Astrocyte (in vitro differentiated cells and primary cell): ENCODE measurements around the gene MRAP. TPM values are rescaled to one million over a fixed set of nuclear protein-coding genes. Genes with fewer than 3 reads are reported as not detected.
"Not testable (repeated sequence)": the region's sequence is repeated elsewhere in the genome, so short reads cannot be mapped to it uniquely, and the experiment has no call there.

Experiments
- DNase-seq: peaks from one replicate; pipeline ENCODE4 v3.0.0-alpha.2; 2010; ENCODE audit warnings: low read depth
- FAIRE-seq: peaks from 2 replicates; lab custom pipeline; 2011; peaks lifted over from hg19 to GRCh38; lab: Jason Lieb, UNC
- H2AFZ ChIP-seq: 2 replicates; pipeline ENCODE4 v1.6.0; 2012; ENCODE audit warnings: low read depth, low read length, inconsistent platforms
- H3K27ac ChIP-seq: 2 replicates; pipeline ENCODE4 v1.5.1; 2011; ENCODE audit warnings: low read depth, low read length, inconsistent platforms
- H3K27me3 ChIP-seq: 2 replicates; pipeline ENCODE4 v1.6.0; 2011; ENCODE audit warnings: low read length, inconsistent platforms; ENCODE audit not compliant: insufficient read depth
- H3K36me3 ChIP-seq: 2 replicates; pipeline ENCODE4 v1.5.1; 2011; ENCODE audit warnings: low read length, inconsistent platforms; ENCODE audit not compliant: insufficient read depth
- H3K4me1 ChIP-seq: 2 replicates; pipeline ENCODE4 v1.5.1; 2011; ENCODE audit warnings: low read length, inconsistent platforms; ENCODE audit not compliant: insufficient read depth
- H3K4me2 ChIP-seq: 2 replicates; pipeline ENCODE4 v1.6.0; 2012; ENCODE audit warnings: low read length, inconsistent platforms
- H3K4me3 ChIP-seq: 2 replicates; pipeline ENCODE4 v1.5.1; 2011; ENCODE audit warnings: low read depth, mild to moderate bottlenecking, low read length, inconsistent platforms; ENCODE audit not compliant: insufficient read depth
- H3K79me2 ChIP-seq: 2 replicates; pipeline ENCODE4 v1.6.0; 2012; ENCODE audit warnings: mild to moderate bottlenecking, low read length, inconsistent platforms; ENCODE audit not compliant: insufficient read depth
- H3K9ac ChIP-seq: 2 replicates; pipeline ENCODE4 v1.6.0; 2012; ENCODE audit warnings: mild to moderate bottlenecking, low read length, inconsistent platforms
- H3K9me3 ChIP-seq: 2 replicates; pipeline ENCODE4 v1.5.1; 2012; ENCODE audit warnings: low read depth, mild to moderate bottlenecking, low read length, inconsistent platforms; ENCODE audit not compliant: insufficient read depth
- H4K20me1 ChIP-seq: 2 replicates; pipeline ENCODE4 v1.6.0; 2012; ENCODE audit warnings: low read length, inconsistent platforms; ENCODE audit not compliant: insufficient read depth
- H3K27ac Mint-ChIP-seq: one replicate; pipeline ENCODE4 v1.8.0; 2021; ENCODE audit warnings: mild to moderate bottlenecking, mixed read lengths; ENCODE audit not compliant: unreplicated experiment
- H3K27me3 Mint-ChIP-seq: one replicate; pipeline ENCODE4 v1.8.0; 2021; ENCODE audit warnings: low read depth, mixed read lengths; ENCODE audit not compliant: unreplicated experiment
- H3K36me3 Mint-ChIP-seq: one replicate; pipeline ENCODE4 v1.8.0; 2021; ENCODE audit warnings: low read depth, mixed read lengths; ENCODE audit not compliant: unreplicated experiment
- H3K4me1 Mint-ChIP-seq: one replicate; pipeline ENCODE4 v1.8.0; 2021; ENCODE audit warnings: low read depth, mixed read lengths; ENCODE audit not compliant: unreplicated experiment
- H3K4me3 Mint-ChIP-seq: one replicate; pipeline ENCODE4 v1.8.0; 2021; ENCODE audit warnings: mild to moderate bottlenecking, moderate library complexity, mixed read lengths; ENCODE audit not compliant: unreplicated experiment
- H3K9me3 Mint-ChIP-seq: one replicate; pipeline ENCODE4 v1.8.0; 2021; ENCODE audit warnings: mild to moderate bottlenecking, mixed read lengths; ENCODE audit not compliant: unreplicated experiment
- EZH2 ChIP-seq: IDR thresholded peaks from 2 replicates; pipeline ENCODE4 v1.6.1; 2012; ENCODE audit warnings: mild to moderate bottlenecking, low read length, inconsistent platforms; ENCODE audit not compliant: insufficient read depth
- total RNA-seq: library from RNA; stranded (reverse); gene quantifications from 2 replicates; pipeline ENCODE4 v1.2.1, GENCODE V29; 2021
- TF ChIP-seq, protein P1 (sequence below): IDR thresholded peaks from 2 replicates; pipeline ENCODE4 v1.5.1; 2011; ENCODE audit warnings: low read depth, mild to moderate bottlenecking, inconsistent platforms, low read length, moderate library complexity; ENCODE audit not compliant: insufficient read depth

The MRAP gene
- total RNA-seq, 1 donor from 2014 or later: not detected

DNA sequence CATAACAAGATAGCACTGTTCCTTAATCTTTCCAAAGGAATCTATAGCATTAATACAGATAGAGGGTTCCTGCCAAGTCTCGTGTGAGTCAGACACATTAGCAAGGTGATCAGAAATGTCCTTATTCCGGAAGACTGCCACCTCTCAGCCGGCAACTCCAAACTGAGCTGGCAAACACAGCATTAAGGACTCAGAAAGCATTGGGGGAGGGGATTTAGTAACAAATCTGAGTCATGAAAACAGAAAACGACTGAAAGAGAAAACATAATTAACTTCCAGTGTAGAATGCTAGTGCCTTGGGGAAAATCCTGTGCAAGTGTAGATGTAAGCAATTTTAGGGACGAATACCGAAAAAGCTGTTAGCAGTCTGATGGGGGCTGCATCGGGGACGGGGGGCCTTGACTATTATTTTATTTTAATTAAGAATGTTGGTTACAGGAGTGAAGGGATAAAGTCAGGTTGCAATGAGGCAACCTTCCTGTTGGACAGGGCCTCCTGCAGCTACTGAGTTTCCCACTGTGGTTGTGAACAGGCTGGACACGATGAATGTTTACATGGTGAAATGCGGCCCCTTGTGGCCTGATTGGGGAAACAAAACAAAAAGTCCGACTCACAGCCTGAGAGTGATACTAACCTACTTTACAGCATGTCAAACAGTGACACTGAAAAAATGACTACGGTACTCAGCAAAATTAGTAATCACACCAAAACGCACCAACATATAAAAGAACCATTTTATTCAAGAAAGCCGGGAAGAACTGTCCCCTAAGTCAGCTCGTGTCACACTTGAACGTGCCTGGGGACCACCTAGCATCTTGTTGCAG lies 40.5 kb upstream of the MRAP start:
- H3K9me3 ChIP-seq: no peaks in the 10 kb centered on the region
- Mint-ChIP-seq H3K36me3 (no peaks in the 10 kb centered on the region), H3K27ac (no peak overlapping the region), H3K27me3 (peaks cover 1% of the 10 kb centered on the region), H3K4me1 (peaks cover 5% of the 10 kb centered on the region), H3K9me3 (no peaks in the 10 kb centered on the region), H3K4me3 (no peak overlapping the region)
- no peak overlapping the region for H2AFZ ChIP-seq
- no peak overlapping the region for H3K27ac ChIP-seq
- no peaks in the 10 kb centered on the region for H3K36me3 ChIP-seq
- DNase-seq (peak; percentile 61), FAIRE-seq (no peak)
- no peaks in the 10 kb centered on the region for H4K20me1 ChIP-seq
- no peak overlapping the region for H3K9ac ChIP-seq
- TF ChIP-seq, protein P1, sequence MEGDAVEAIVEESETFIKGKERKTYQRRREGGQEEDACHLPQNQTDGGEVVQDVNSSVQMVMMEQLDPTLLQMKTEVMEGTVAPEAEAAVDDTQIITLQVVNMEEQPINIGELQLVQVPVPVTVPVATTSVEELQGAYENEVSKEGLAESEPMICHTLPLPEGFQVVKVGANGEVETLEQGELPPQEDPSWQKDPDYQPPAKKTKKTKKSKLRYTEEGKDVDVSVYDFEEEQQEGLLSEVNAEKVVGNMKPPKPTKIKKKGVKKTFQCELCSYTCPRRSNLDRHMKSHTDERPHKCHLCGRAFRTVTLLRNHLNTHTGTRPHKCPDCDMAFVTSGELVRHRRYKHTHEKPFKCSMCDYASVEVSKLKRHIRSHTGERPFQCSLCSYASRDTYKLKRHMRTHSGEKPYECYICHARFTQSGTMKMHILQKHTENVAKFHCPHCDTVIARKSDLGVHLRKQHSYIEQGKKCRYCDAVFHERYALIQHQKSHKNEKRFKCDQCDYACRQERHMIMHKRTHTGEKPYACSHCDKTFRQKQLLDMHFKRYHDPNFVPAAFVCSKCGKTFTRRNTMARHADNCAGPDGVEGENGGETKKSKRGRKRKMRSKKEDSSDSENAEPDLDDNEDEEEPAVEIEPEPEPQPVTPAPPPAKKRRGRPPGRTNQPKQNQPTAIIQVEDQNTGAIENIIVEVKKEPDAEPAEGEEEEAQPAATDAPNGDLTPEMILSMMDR: peak; percentile 88
- TF ChIP-seq EZH2: no peak
- H3K27me3 ChIP-seq: peaks cover 3% of the 10 kb centered on the region
- no peak overlapping the region for H3K4me3 ChIP-seq
- H3K4me2 ChIP-seq: peak overlapping the region; percentile 35
- peaks cover 25% of the 10 kb centered on the region for H3K4me1 ChIP-seq
- H3K79me2 ChIP-seq: no peaks in the 10 kb centered on the region

DNA sequence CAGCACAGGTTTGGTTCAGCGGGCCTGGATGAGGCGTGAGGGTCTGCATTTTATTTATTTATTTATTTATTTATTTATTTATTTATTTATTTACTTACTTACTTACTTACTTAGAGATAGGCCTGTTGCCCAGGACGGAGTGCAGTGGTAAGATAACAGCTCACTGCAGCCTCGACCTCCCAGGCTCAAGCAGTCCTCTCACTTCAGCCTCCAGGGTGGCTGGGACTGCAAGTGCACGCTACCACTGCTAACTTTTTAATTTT lies 39.9 kb upstream of the MRAP start:
- not testable (repeated sequence) for H3K4me1 Mint-ChIP-seq, H3K9me3 Mint-ChIP-seq, H3K36me3 ChIP-seq, H3K27me3 Mint-ChIP-seq, H3K9ac ChIP-seq, H3K4me3 ChIP-seq, DNase-seq, H3K79me2 ChIP-seq, FAIRE-seq, H3K27ac Mint-ChIP-seq, H3K36me3 Mint-ChIP-seq, H3K4me2 ChIP-seq, H3K9me3 ChIP-seq, H3K4me3 Mint-ChIP-seq, H3K27ac ChIP-seq, H4K20me1 ChIP-seq, H2AFZ ChIP-seq, H3K27me3 ChIP-seq
- H3K4me1 ChIP-seq: peaks cover 21% of the 10 kb centered on the region

DNA sequence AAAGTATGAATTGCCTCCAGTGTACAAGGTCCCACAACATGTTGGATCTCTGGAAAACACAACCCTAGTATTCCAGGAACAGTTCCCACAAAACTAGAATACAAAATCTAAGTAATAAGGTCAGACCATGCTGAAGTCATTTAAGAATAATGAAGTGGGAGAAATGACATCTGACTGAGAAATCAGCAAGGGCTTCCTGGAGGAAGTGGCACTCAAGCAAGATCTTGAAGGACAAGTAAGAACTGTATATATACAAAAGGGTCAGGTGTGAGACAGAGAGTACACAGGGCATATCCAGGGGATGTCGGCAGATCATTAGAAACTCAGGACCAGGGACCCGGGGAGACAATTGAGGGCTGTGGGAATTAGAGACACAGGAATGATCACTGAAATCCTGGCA lies 38.5 kb upstream of the MRAP start:
- no peak overlapping the region for H3K4me3 ChIP-seq
- no peak overlapping the region for H3K4me2 ChIP-seq
- H3K4me1 ChIP-seq: peaks cover 21% of the 10 kb centered on the region
- Mint-ChIP-seq H3K27ac (no peak overlapping the region), H3K4me1 (peaks cover 5% of the 10 kb centered on the region), H3K9me3 (no peaks in the 10 kb centered on the region), H3K36me3 (no peaks in the 10 kb centered on the region), H3K4me3 (no peak overlapping the region), H3K27me3 (peaks cover 1% of the 10 kb centered on the region)
- no peaks in the 10 kb centered on the region for H4K20me1 ChIP-seq
- H2AFZ ChIP-seq: no peak overlapping the region
- peaks cover 3% of the 10 kb centered on the region for H3K27me3 ChIP-seq
- TF ChIP-seq, protein P1: no peak
- no peak for TF ChIP-seq EZH2
- H3K27ac ChIP-seq: no peak overlapping the region
- FAIRE-seq (no peak), DNase-seq (no peak)
- H3K9ac ChIP-seq: no peak overlapping the region
- H3K36me3 ChIP-seq: no peaks in the 10 kb centered on the region
- H3K79me2 ChIP-seq: no peaks in the 10 kb centered on the region
- no peaks in the 10 kb centered on the region for H3K9me3 ChIP-seq
